Astrocyte (in vitro differentiated cells and primary cell): ENCODE measurements around the gene TPD52L2. TPM values are rescaled to one million over a fixed set of nuclear protein-coding genes. Genes with fewer than 3 reads are reported as not detected.

Experiments used
- DNase-seq: peaks from one replicate; pipeline ENCODE4 v3.0.0-alpha.2; 2010; ENCODE audit warnings: low read depth
- FAIRE-seq: peaks from 2 replicates; lab custom pipeline; 2011; peaks lifted over from hg19 to GRCh38; lab: Jason Lieb, UNC
- H2AFZ ChIP-seq: 2 replicates; pipeline ENCODE4 v1.6.0; 2012; ENCODE audit warnings: low read depth, low read length, inconsistent platforms
- H3K27ac ChIP-seq: 2 replicates; pipeline ENCODE4 v1.5.1; 2011; ENCODE audit warnings: low read depth, low read length, inconsistent platforms
- H3K27me3 ChIP-seq: 2 replicates; pipeline ENCODE4 v1.6.0; 2011; ENCODE audit warnings: low read length, inconsistent platforms; ENCODE audit not compliant: insufficient read depth
- H3K36me3 ChIP-seq: 2 replicates; pipeline ENCODE4 v1.5.1; 2011; ENCODE audit warnings: low read length, inconsistent platforms; ENCODE audit not compliant: insufficient read depth
- H3K4me1 ChIP-seq: 2 replicates; pipeline ENCODE4 v1.5.1; 2011; ENCODE audit warnings: low read length, inconsistent platforms; ENCODE audit not compliant: insufficient read depth
- H3K4me2 ChIP-seq: 2 replicates; pipeline ENCODE4 v1.6.0; 2012; ENCODE audit warnings: low read length, inconsistent platforms
- H3K4me3 ChIP-seq: 2 replicates; pipeline ENCODE4 v1.5.1; 2011; ENCODE audit warnings: low read depth, mild to moderate bottlenecking, low read length, inconsistent platforms; ENCODE audit not compliant: insufficient read depth
- H3K79me2 ChIP-seq: 2 replicates; pipeline ENCODE4 v1.6.0; 2012; ENCODE audit warnings: mild to moderate bottlenecking, low read length, inconsistent platforms; ENCODE audit not compliant: insufficient read depth
- H3K9ac ChIP-seq: 2 replicates; pipeline ENCODE4 v1.6.0; 2012; ENCODE audit warnings: mild to moderate bottlenecking, low read length, inconsistent platforms
- H3K9me3 ChIP-seq: 2 replicates; pipeline ENCODE4 v1.5.1; 2012; ENCODE audit warnings: low read depth, mild to moderate bottlenecking, low read length, inconsistent platforms; ENCODE audit not compliant: insufficient read depth
- H4K20me1 ChIP-seq: 2 replicates; pipeline ENCODE4 v1.6.0; 2012; ENCODE audit warnings: low read length, inconsistent platforms; ENCODE audit not compliant: insufficient read depth
- H3K27ac Mint-ChIP-seq: one replicate; pipeline ENCODE4 v1.8.0; 2021; ENCODE audit warnings: mild to moderate bottlenecking, mixed read lengths; ENCODE audit not compliant: unreplicated experiment
- H3K27me3 Mint-ChIP-seq: one replicate; pipeline ENCODE4 v1.8.0; 2021; ENCODE audit warnings: low read depth, mixed read lengths; ENCODE audit not compliant: unreplicated experiment
- H3K36me3 Mint-ChIP-seq: one replicate; pipeline ENCODE4 v1.8.0; 2021; ENCODE audit warnings: low read depth, mixed read lengths; ENCODE audit not compliant: unreplicated experiment
- H3K4me1 Mint-ChIP-seq: one replicate; pipeline ENCODE4 v1.8.0; 2021; ENCODE audit warnings: low read depth, mixed read lengths; ENCODE audit not compliant: unreplicated experiment
- H3K4me3 Mint-ChIP-seq: one replicate; pipeline ENCODE4 v1.8.0; 2021; ENCODE audit warnings: mild to moderate bottlenecking, moderate library complexity, mixed read lengths; ENCODE audit not compliant: unreplicated experiment
- H3K9me3 Mint-ChIP-seq: one replicate; pipeline ENCODE4 v1.8.0; 2021; ENCODE audit warnings: mild to moderate bottlenecking, mixed read lengths; ENCODE audit not compliant: unreplicated experiment
- CTCF ChIP-seq: IDR thresholded peaks from 2 replicates; pipeline ENCODE4 v1.5.1; 2011; ENCODE audit warnings: low read depth, mild to moderate bottlenecking, inconsistent platforms, low read length, moderate library complexity; ENCODE audit not compliant: insufficient read depth
- EZH2 ChIP-seq: IDR thresholded peaks from 2 replicates; pipeline ENCODE4 v1.6.1; 2012; ENCODE audit warnings: mild to moderate bottlenecking, low read length, inconsistent platforms; ENCODE audit not compliant: insufficient read depth
- total RNA-seq: library from RNA; stranded (reverse); gene quantifications from 2 replicates; pipeline ENCODE4 v1.2.1, GENCODE V29; 2021

TPD52L2 gene
- total RNA-seq, 1 donor from 2014 or later, result 145 TPM

DNA sequence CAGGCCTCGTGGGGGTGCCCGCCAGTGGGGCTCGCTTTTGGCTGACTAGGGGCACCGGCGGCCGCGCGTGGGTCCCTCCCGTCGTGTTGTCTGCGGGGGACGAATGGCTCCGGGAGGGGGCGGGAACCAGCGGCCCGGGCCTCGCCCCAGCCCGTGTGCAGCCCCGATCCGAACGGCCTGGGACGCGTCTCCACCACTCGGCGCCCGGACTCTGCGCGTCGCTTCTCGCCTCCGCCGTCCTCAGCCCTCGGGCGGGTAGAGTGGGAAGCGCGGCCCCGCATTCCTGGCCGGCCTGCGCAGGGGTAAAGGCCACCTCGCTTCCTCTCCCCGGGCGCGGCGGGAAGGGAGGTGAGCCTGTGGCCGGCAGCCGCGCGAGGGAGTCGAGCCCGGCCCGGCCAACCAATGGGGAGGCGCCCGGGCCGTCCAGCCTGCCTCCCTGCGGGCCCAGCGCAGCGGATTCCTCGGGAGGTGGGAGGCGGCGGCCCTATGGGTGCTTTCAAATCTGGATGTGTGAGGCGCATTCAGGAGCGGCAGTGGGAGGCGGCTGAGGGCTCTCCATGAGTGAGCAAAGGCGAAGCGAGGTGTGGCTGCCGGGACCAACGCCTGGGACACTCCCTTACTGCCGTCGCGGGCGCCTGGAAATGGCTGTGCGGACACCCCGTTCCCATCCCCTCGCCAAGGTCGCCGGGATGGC is 32.9 kb upstream of the TPD52L2 start:
- DNase-seq (no peak), FAIRE-seq (no peak)
- Histone ChIP-seq H4K20me1 (peaks cover 22% of the 10 kb centered on the region), H3K27ac (no peak overlapping the region), H3K9ac (no peak overlapping the region), H2AFZ (peak overlapping the region; percentile 71), H3K79me2 (peaks cover 15% of the 10 kb centered on the region), H3K9me3 (no peaks in the 10 kb centered on the region), H3K27me3 (peaks cover 12% of the 10 kb centered on the region), H3K4me2 (peak overlapping the region; percentile 82), H3K4me1 (peaks cover 29% of the 10 kb centered on the region), H3K4me3 (no peak overlapping the region), H3K36me3 (no peaks in the 10 kb centered on the region)
- Mint-ChIP-seq H3K4me1 (peaks cover 21% of the 10 kb centered on the region), H3K9me3 (no peaks in the 10 kb centered on the region), H3K27ac (no peak overlapping the region), H3K36me3 (no peaks in the 10 kb centered on the region), H3K4me3 (peak overlapping the region; percentile 8), H3K27me3 (no peaks in the 10 kb centered on the region)
- TF ChIP-seq EZH2 (peak; percentile 83), CTCF (no peak)

- Histone ChIP-seq H3K4me2 (peak overlapping the region; percentile 73), H3K27ac (no peak overlapping the region)
- no peak for FAIRE-seq
These were observed 31.1 kb upstream of the TPD52L2 start for GRCh38 chr20:63833776-63834490.

More at GRCh38 chr20:63833776-63834490, 31.1 kb upstream of the TPD52L2 start:
- no peaks in the 10 kb centered on the region for H3K36me3 Mint-ChIP-seq
- peaks cover 29% of the 10 kb centered on the region for H3K4me1 ChIP-seq
- no peak overlapping the region for H3K9ac ChIP-seq
- no peak overlapping the region for H3K27ac Mint-ChIP-seq
- peaks cover 2% of the 10 kb centered on the region for H3K79me2 ChIP-seq
- no peaks in the 10 kb centered on the region for H3K9me3 Mint-ChIP-seq
- DNase-seq, result peak; percentile 57
- no peak overlapping the region for H3K4me3 ChIP-seq
- H2AFZ ChIP-seq, result no peak overlapping the region
- peaks cover 10% of the 10 kb centered on the region for H3K27me3 ChIP-seq
- TF ChIP-seq EZH2, result no peak
- TF ChIP-seq CTCF, result no peak
- H3K36me3 ChIP-seq, result no peaks in the 10 kb centered on the region
- H3K4me3 Mint-ChIP-seq, result peak overlapping the region; percentile 69
- peaks cover 19% of the 10 kb centered on the region for H3K4me1 Mint-ChIP-seq
- H4K20me1 ChIP-seq, result peaks cover 12% of the 10 kb centered on the region
- no peaks in the 10 kb centered on the region for H3K9me3 ChIP-seq
- H3K27me3 Mint-ChIP-seq, result no peaks in the 10 kb centered on the region
